Uterus (tissue), 2 donors: ENCODE measurements around the gene NMNAT2.

ENCODE experiments used
- POLR2A ChIP-seq, 2 donors: fragments of 450-650 bp; IDR thresholded peaks; one replicate each; pipeline ENCODE4 v1.6.1; 2016; ENCODE audit warnings: antibody characterized with exemption in 2 of 2, mild to moderate bottlenecking in 1 of 2, moderate library complexity in 1 of 2
- TF ChIP-seq, protein P1 (sequence below), 4 experiments: fragments of 200-600 bp in 2 of 4; fragments of 450-650 bp in 2 of 4; sonication (generic) in 2 of 4; IDR thresholded peaks; one replicate each; pipeline ENCODE4 v1.5.1; 2016 to 2019; ENCODE audit warnings: antibody characterized with exemption in 4 of 4, mild to moderate bottlenecking in 2 of 4, moderate library complexity in 1 of 4

DNA sequence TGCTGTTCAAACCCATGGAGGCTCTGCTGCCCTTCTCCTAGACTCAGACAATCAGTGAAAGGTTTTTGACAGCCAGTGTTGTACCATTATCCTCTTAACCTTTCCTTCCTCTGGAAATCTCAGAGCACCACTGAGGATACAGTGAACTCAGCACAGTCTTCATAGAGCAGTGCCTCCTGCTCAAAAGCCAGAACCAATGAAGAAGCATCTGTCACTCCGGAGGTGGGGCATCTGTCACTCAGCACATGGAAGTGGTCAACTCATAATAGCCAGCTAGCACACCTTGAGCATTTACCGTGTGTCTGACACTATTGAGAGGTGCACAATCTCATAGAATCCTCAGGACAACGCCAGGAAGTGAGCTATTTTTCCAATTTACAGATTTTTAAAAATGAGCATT lies 62.4 kb downstream of the NMNAT2 start:
- TF ChIP-seq, protein P1, sequence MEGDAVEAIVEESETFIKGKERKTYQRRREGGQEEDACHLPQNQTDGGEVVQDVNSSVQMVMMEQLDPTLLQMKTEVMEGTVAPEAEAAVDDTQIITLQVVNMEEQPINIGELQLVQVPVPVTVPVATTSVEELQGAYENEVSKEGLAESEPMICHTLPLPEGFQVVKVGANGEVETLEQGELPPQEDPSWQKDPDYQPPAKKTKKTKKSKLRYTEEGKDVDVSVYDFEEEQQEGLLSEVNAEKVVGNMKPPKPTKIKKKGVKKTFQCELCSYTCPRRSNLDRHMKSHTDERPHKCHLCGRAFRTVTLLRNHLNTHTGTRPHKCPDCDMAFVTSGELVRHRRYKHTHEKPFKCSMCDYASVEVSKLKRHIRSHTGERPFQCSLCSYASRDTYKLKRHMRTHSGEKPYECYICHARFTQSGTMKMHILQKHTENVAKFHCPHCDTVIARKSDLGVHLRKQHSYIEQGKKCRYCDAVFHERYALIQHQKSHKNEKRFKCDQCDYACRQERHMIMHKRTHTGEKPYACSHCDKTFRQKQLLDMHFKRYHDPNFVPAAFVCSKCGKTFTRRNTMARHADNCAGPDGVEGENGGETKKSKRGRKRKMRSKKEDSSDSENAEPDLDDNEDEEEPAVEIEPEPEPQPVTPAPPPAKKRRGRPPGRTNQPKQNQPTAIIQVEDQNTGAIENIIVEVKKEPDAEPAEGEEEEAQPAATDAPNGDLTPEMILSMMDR (IDR thresholded peaks at IDR 0.05), result no peak
- no peak for TF ChIP-seq POLR2A (IDR thresholded peaks at IDR 0.05)
